AG09309 (cell line): ENCODE results near the gene ADAM19.

ENCODE experiments used
- DNase-seq: peaks from one replicate; pipeline ENCODE4 v3.0.0-alpha.2; 2010; ENCODE audit warnings: low read depth
- H3K4me3 ChIP-seq: 2 replicates; pipeline ENCODE4 v1.5.1; 2011; ENCODE audit warnings: mild to moderate bottlenecking, low read depth, low read length, moderate library complexity; ENCODE audit not compliant: control insufficient read depth
- TF ChIP-seq, protein P1 (sequence below): IDR thresholded peaks from 2 replicates; pipeline ENCODE4 v1.5.1; 2011; ENCODE audit warnings: mild to moderate bottlenecking, low read depth, low read length, inconsistent platforms; ENCODE audit not compliant: insufficient read depth, control insufficient read depth; ENCODE audit errors: missing control alignments

The ADAM19 gene

DNA sequence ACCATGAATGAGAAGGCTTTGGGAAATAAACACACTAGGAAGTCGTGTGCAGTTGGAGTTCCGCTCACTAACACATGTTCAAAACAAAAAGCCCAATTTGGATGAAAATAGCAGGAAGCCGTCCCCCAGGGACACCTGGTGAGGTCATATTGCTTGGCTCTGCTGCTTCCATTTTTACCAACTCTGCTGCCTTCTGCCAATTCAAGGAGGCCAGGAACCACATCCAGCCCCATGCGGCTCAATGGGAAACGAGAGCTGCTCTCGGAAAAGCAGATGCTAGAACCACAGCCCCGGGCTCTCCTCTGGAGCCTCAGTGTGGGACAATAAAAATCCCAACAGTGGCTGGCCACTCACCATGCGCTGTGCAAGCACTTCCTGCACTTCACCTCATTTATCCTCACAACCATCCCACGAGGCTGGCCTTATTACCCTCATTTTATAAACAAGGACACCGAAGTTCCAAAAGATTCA, 13.4 kb downstream of the ADAM19 start:
- TF ChIP-seq, protein P1, sequence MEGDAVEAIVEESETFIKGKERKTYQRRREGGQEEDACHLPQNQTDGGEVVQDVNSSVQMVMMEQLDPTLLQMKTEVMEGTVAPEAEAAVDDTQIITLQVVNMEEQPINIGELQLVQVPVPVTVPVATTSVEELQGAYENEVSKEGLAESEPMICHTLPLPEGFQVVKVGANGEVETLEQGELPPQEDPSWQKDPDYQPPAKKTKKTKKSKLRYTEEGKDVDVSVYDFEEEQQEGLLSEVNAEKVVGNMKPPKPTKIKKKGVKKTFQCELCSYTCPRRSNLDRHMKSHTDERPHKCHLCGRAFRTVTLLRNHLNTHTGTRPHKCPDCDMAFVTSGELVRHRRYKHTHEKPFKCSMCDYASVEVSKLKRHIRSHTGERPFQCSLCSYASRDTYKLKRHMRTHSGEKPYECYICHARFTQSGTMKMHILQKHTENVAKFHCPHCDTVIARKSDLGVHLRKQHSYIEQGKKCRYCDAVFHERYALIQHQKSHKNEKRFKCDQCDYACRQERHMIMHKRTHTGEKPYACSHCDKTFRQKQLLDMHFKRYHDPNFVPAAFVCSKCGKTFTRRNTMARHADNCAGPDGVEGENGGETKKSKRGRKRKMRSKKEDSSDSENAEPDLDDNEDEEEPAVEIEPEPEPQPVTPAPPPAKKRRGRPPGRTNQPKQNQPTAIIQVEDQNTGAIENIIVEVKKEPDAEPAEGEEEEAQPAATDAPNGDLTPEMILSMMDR: no peak
- DNase-seq: no peak
- H3K4me3 ChIP-seq: no peak overlapping the region

DNA sequence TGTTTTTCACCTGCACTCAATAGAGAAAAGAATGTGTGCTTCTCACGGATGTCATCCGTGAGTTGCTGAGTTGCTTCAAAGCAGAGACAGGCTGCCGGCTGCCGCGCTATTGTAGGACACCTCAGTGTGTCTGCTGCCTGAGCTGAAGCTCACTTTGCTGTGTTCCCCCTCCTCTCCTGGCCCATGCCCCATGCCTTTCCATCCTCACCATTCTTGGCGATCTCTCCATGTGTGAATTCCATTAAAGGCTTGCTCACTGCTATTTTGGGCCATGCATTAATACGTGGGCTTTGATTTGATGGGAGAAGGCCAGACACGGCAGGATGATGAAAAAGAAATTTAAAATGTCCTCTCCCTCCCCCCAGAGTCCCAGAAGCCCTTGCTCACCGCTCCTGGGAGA, 14.5 kb downstream of the ADAM19 start:
- TF ChIP-seq, protein P1: no peak
- H3K4me3 ChIP-seq: no peak overlapping the region
- no peak for DNase-seq

DNA sequence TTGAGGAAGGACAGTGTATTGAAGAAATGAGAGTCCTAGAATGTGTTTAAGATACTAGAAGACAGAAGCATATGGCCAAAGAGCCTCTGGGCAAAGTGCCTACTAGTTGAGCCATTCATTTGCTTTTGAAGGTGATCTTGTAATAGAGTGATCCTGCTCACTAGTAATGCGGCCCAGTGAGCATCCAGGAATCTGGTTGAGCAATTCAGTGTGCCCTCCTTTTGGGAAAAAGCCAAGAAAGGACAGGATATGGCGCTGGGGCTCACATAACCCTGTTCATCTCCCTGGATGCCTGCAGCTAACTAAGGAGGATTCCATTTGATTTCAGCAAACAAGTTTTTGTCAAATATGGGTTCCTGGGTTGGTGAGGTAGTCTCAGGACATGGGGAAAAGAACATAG, 16.3 kb downstream of the ADAM19 start:
- TF ChIP-seq, protein P1: no peak
- DNase-seq: peak; percentile 61
- H3K4me3 ChIP-seq: no peak overlapping the region

DNA sequence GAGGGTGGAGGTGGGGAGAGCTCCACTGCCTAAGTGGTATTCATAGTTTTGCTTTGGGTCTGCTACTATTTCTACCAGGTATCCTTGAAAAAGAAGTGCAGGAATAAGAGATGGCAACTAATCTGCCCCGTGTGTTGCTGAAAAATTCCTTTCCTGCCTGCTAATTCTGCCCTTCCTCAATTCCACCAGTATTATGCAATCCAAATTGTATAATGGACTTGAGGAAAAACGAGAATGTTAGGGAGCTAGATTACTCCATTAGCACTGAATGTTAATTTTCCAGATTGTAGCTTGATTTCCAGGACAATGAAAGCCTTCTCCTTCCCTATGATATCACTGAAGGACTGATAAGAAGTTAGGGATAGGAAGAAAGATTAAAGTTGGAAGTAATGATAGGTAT, 16.9 kb downstream of the ADAM19 start:
- H3K4me3 ChIP-seq: no peak overlapping the region
- no peak for DNase-seq
- TF ChIP-seq, protein P1: no peak

DNA sequence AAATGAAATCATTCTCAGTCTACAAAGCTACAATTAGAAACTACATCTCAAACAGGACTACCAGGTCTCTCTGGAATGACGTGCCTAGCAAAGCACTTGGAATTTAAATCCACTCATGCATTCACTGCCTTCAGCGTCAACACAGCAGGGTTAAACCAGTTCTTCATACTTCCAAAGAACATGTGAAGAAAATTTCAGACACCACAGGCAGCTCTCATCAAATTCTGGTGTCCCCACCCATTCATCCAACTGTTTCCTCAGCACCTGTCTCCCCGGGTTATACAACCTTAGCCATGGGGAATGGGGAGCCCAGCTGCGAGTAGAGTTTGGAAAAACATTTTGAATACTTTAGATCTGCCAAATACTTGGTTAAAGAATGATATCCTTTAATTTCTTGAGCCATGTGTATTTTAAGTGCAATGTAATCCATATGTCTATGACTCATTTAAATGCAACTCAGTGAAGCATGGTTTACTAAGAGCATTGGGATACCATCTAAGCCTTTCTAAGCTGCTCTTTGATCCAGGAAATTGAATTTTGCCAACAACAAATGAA, 17.5 kb downstream of the ADAM19 start:
- TF ChIP-seq, protein P1: no peak
- DNase-seq: peak; percentile 39
- no peak overlapping the region for H3K4me3 ChIP-seq

DNA sequence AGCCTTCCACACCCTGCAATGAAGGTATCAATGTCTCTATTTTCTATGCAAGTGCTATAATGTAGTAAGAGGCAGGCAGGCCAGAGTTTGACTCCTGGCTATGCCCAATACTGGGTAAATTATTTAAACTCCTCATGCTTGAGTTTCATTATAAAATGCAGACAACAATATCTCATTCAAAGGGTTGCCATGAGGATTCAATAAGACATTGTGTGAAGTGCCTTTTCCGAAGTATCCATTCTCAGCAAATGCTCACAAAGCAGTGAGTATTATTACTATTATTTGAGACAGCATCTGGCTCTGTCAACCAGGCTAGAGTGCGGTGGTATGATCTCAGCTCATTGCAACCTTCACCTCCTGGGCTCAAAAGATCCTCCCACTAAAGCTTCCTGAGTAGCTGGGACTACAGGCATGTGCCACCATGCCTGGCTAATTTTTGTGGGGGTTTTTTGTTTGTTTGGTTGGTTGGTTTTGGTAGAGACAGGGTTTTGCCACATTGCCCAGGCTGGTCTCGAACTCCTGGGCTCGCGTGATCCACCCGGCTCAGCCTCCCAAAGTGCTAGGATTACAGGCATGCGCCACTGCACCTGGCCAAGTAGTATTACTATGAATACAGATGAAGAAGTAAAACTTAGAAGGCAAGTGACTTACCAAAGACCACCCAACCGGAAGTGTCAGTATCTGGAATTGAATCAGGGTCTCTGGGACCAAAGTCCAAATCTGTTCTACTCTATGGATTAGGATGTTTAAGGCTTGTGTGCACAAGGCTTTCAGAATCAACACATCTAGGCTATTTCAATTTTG, 18.8 kb downstream of the ADAM19 start:
- no peak for DNase-seq
- H3K4me3 ChIP-seq: no peak overlapping the region
- TF ChIP-seq, protein P1: no peak
